CD14-positive monocyte (primary cell): ENCODE measurements around the gene TBCD. TPM values are rescaled to one million over a fixed set of nuclear protein-coding genes. Genes with fewer than 3 reads are reported as not detected.
A peak's percentile ranks its signal among the peaks of the same experiment; 100 is the strongest.

Experiments used
- DNase-seq, 3 donors: peaks; one replicate each; pipeline ENCODE4 v3.0.0-alpha.2; 2011 to 2022
- H2AFZ ChIP-seq: 2 replicates; pipeline ENCODE4 v1.6.0; 2012; ENCODE audit warnings: mild to moderate bottlenecking, low read depth, low read length, inconsistent platforms; ENCODE audit not compliant: insufficient read depth, poor library complexity, severe bottlenecking
- H3K27ac ChIP-seq, 2 donors: 1 replicate in 1 of 2; 2 replicates in 1 of 2; pipeline ENCODE4 v1.5.1; 2012 to 2013; ENCODE audit warnings: low read length in 2 of 2, control low read depth in 1 of 2, inconsistent platforms in 1 of 2, low read depth in 1 of 2, mild to moderate bottlenecking in 1 of 2
- H3K27me3 ChIP-seq, 2 donors: one replicate each; pipeline versions ENCODE4 v1.6.0 to v1.6.1; 2011 to 2013; ENCODE audit warnings: low read length in 2 of 2; ENCODE audit not compliant: control insufficient read depth in 2 of 2, insufficient read depth in 2 of 2
- H3K36me3 ChIP-seq, 2 donors: replicated peaks in 1 of 2; 1 replicate in 1 of 2; 2 replicates in 1 of 2; pipeline versions ENCODE4 v1.5.1 to v1.6.1; 2012 to 2013; ENCODE audit warnings: low read length in 2 of 2, control low read depth in 1 of 2, inconsistent platforms in 1 of 2, mild to moderate bottlenecking in 1 of 2; ENCODE audit not compliant: insufficient read depth in 2 of 2, control insufficient read depth in 1 of 2
- H3K4me1 ChIP-seq, 2 donors: 1 replicate in 1 of 2; 2 replicates in 1 of 2; pipeline versions ENCODE4 v1.5.1 to v1.6.1; 2012 to 2013; ENCODE audit warnings: low read length in 2 of 2, control low read depth in 1 of 2, inconsistent platforms in 1 of 2, mild to moderate bottlenecking in 1 of 2, moderate library complexity in 1 of 2; ENCODE audit not compliant: insufficient read depth in 2 of 2, control insufficient read depth in 1 of 2
- H3K4me2 ChIP-seq: replicated peaks from 2 replicates; pipeline ENCODE3; 2012; ENCODE audit warnings: low read length, moderate library complexity, mild to moderate bottlenecking; ENCODE audit not compliant: poor library complexity, severe bottlenecking; ENCODE audit errors: extremely low read depth
- H3K4me3 ChIP-seq, 3 experiments: fragments of 200-600 bp in 1 of 3; sonication (generic) in 1 of 3; replicated peaks in 1 of 3; 1 replicate in 2 of 3; 2 replicates in 1 of 3; pipeline ENCODE4 v1.5.1; 2011 to 2013; ENCODE audit warnings: low read length in 3 of 3, mild to moderate bottlenecking in 3 of 3, control low read depth in 2 of 3, low read depth in 2 of 3, inconsistent platforms in 1 of 3, moderate library complexity in 1 of 3
- H3K79me2 ChIP-seq: 2 replicates; pipeline ENCODE4 v1.6.0; 2012; ENCODE audit warnings: mild to moderate bottlenecking, control low read depth, inconsistent platforms, low read length, moderate library complexity; ENCODE audit not compliant: insufficient read depth
- H3K9ac ChIP-seq: 2 replicates; pipeline ENCODE4 v1.6.0; 2017; ENCODE audit warnings: low read length, mild to moderate bottlenecking; ENCODE audit not compliant: insufficient read depth, poor library complexity, severe bottlenecking
- H3K9me3 ChIP-seq, 2 donors: replicated peaks in 1 of 2; 1 replicate in 1 of 2; 2 replicates in 1 of 2; pipeline versions ENCODE4 v1.5.1 to v1.6.1; 2012 to 2013; ENCODE audit warnings: low read length in 2 of 2, control low read depth in 1 of 2; ENCODE audit not compliant: control insufficient read depth in 1 of 2, insufficient read depth in 1 of 2
- H4K20me1 ChIP-seq: 2 replicates; pipeline ENCODE4 v1.6.0; 2012; ENCODE audit warnings: mild to moderate bottlenecking, low read length, control low read depth, moderate library complexity; ENCODE audit not compliant: insufficient read depth
- H3K27ac Mint-ChIP-seq, 7 donors: one replicate each; pipeline ENCODE4 v1.8.0; 2020; ENCODE audit warnings: mild to moderate bottlenecking in 7 of 7, mixed read lengths in 7 of 7, moderate library complexity in 6 of 7, inconsistent platforms in 2 of 7
- H3K27me3 Mint-ChIP-seq, 3 donors: one replicate each; pipeline ENCODE4 v1.8.0; 2021 to 2022; ENCODE audit warnings: low read depth in 3 of 3, mild to moderate bottlenecking in 3 of 3, mixed read lengths in 3 of 3, moderate library complexity in 3 of 3, inconsistent platforms in 1 of 3
- H3K36me3 Mint-ChIP-seq, 2 donors: one replicate each; pipeline ENCODE4 v1.8.0; 2020; ENCODE audit warnings: mixed read lengths in 2 of 2, inconsistent platforms in 1 of 2, mild to moderate bottlenecking in 1 of 2
- H3K4me1 Mint-ChIP-seq: one replicate; pipeline ENCODE4 v1.8.0; 2020; ENCODE audit warnings: mild to moderate bottlenecking, mixed read lengths
- H3K4me3 Mint-ChIP-seq, 2 donors: one replicate each; pipeline ENCODE4 v1.8.0; 2020; ENCODE audit warnings: mild to moderate bottlenecking in 2 of 2, mixed read lengths in 2 of 2, moderate library complexity in 1 of 2
- H3K9me3 Mint-ChIP-seq, 7 donors: one replicate each; pipeline ENCODE4 v1.8.0; 2020 to 2022; ENCODE audit warnings: mixed read lengths in 7 of 7, mild to moderate bottlenecking in 6 of 7, moderate library complexity in 6 of 7, inconsistent platforms in 2 of 7
- WGBS: methylation state at CpG from one replicate; pipeline ENCODE4 v1.1.5; 2013; ENCODE audit warnings: missing lambda C conversion rate; ENCODE audit not compliant: insufficient coverage; 5-methylcytosine and 5-hydroxymethylcytosine counted together
- intact Hi-C, 2 donors: fragments of 100-400 bp; cut with micrococcal nuclease; formaldehyde crosslinking; loops; one replicate each; pipeline versions ENCODE4 v1.15.0 to v1.15.1; 2023
- polyA plus RNA-seq, 3 donors: library from polyadenylated mRNA; depleted of rRNA in 1 of 3; unstranded in 2 of 3; stranded (reverse) in 1 of 3; fragments of 300-500 nt in 2 of 3; fragments of >200 nt in 1 of 3; fragmentation: Illumina TruSeq in 2 of 3; gene quantifications; 1 replicate in 2 of 3; 2 replicates in 1 of 3; pipeline ENCODE4 v1.2.3, GENCODE V29; 2012 to 2021
- TF ChIP-seq, protein P1 (sequence below): fragments of 200-600 bp; IDR thresholded peaks from one replicate; pipeline ENCODE4 v1.8.0; 2022; ENCODE audit warnings: antibody characterized with exemption, mild to moderate bottlenecking

The TBCD gene
- polyA plus RNA-seq, 3 donors, result 54.7 to 74.0 (median 66.6) TPM

DNA sequence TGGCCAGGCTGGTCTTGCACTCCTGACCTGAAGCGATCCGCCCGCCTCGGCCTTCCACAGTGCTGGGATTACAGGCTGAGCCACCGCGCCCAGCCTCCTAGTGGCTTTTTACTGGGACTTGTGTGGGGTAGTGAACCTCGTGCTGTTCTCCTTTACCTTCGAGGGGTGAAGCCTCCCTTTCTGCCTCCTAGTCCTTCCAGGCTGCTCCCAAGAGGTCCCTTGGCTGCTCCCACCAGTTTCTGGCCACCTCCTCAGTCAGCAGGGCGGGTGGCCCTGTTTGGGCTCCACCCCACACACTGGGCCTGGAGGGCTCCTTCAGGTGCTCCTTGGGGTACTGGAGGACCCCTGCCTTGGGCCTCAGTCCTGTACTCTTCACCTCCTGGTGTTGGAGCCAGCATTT is 158.9 kb downstream of the TBCD start:
- Histone ChIP-seq H3K9ac (peak overlapping the region; percentile 8), H3K4me2 (no peak overlapping the region), H4K20me1 (no peaks in the 10 kb centered on the region), H3K79me2 (no peaks in the 10 kb centered on the region), H3K4me3 (no peak overlapping the region), H3K27me3 (no peaks in the 10 kb centered on the region), H2AFZ (no peak overlapping the region), H3K4me1 (peaks cover 12 to 14% of the 10 kb centered on the region in 2 donors), H3K27ac (no peak overlapping the region), H3K9me3 (no peaks in the 10 kb centered on the region), H3K36me3 (peaks cover 11 to 49% of the 10 kb centered on the region in 2 donors)
- TF ChIP-seq, protein P1, sequence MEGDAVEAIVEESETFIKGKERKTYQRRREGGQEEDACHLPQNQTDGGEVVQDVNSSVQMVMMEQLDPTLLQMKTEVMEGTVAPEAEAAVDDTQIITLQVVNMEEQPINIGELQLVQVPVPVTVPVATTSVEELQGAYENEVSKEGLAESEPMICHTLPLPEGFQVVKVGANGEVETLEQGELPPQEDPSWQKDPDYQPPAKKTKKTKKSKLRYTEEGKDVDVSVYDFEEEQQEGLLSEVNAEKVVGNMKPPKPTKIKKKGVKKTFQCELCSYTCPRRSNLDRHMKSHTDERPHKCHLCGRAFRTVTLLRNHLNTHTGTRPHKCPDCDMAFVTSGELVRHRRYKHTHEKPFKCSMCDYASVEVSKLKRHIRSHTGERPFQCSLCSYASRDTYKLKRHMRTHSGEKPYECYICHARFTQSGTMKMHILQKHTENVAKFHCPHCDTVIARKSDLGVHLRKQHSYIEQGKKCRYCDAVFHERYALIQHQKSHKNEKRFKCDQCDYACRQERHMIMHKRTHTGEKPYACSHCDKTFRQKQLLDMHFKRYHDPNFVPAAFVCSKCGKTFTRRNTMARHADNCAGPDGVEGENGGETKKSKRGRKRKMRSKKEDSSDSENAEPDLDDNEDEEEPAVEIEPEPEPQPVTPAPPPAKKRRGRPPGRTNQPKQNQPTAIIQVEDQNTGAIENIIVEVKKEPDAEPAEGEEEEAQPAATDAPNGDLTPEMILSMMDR, result no peak
- Mint-ChIP-seq H3K4me1 (peaks cover 15% of the 10 kb centered on the region), H3K36me3 (peaks cover 50 to 68% of the 10 kb centered on the region in 2 donors), H3K4me3 (no peak overlapping the region), H3K27ac (peak overlapping the region in 2 of 7 donors; percentile 19 to 26), H3K9me3 (peaks cover 0 to 1% (median 0%) of the 10 kb centered on the region in 7 donors), H3K27me3 (peaks cover 0 to 1% (median 0%) of the 10 kb centered on the region in 3 donors)
- WGBS, result 90% methylated on average over 6 of the region's 9 CpGs
- DNase-seq, result no peak
- intact Hi-C loops, result loop anchor here in 1 of 2 donors (5.0 kb wide), 2 partner anchors 33 to 128 kb away; no protein-coding TSS in a partner anchor

DNA sequence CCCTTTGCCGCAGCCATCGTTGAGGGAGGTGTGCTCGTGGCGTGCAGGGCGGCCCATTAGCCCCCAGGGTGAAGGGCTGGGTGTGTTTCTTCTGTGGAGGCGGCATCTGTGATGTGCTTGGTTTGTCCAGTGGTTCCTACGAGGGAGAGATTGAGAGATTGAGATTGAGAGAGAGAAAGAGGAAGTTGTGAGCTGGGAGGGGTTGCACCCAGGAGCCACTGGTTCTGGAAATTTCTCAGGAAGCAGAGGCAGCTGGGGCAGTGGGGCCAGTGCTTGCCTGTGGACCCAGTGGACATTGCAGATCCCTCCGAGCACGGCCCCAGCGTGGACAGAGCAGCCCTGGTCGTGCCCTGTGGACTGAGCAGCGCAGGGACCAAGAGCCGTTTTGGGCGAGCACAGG is 160.0 kb downstream of the TBCD start:
- H3K36me3 ChIP-seq, result peaks cover 11 to 38% of the 10 kb centered on the region in 2 donors
- Mint-ChIP-seq H3K27ac (peak overlapping the region; percentile 8 to 85 (median 71)), H3K4me3 (peak overlapping the region; percentile 66 to 92), H3K27me3 (peaks cover 0 to 2% (median 0%) of the 10 kb centered on the region in 3 donors), H3K4me1 (peaks cover 15% of the 10 kb centered on the region), H3K36me3 (peaks cover 43 to 61% of the 10 kb centered on the region in 2 donors), H3K9me3 (peaks cover 0 to 1% (median 0%) of the 10 kb centered on the region in 7 donors)
- intact Hi-C loops, result loop anchor here in 1 of 2 donors (5.0 kb wide), 2 partner anchors 35 to 130 kb away; no protein-coding TSS in a partner anchor
- H3K27ac ChIP-seq, result peak overlapping the region; percentile 5 to 42
- H3K79me2 ChIP-seq, result no peaks in the 10 kb centered on the region
- peak overlapping the region; percentile 64 for H3K4me2 ChIP-seq
- TF ChIP-seq, protein P1, result no peak
- peak overlapping the region in 1 of 3 experiments; percentile 53 for H3K4me3 ChIP-seq
- no peaks in the 10 kb centered on the region for H3K27me3 ChIP-seq
- H3K4me1 ChIP-seq, result peaks cover 12 to 14% of the 10 kb centered on the region in 2 donors
- peak overlapping the region; percentile 16 for H3K9ac ChIP-seq
- H3K9me3 ChIP-seq, result no peaks in the 10 kb centered on the region
- H4K20me1 ChIP-seq, result no peaks in the 10 kb centered on the region
- peak; percentile 39 to 69 (median 67) for DNase-seq
- WGBS, result 31% methylated on average over 14 of the region's 14 CpGs
- peak overlapping the region; percentile 82 for H2AFZ ChIP-seq
